ENCODE data around the gene PCK2.

GRCh38 chr14:24151404-24152080, 57.4 kb downstream of the PCK2 start:
- TF ChIP-seq MAFK (conservative IDR thresholded peaks at IDR 0.05 in 1 of 2, IDR thresholded peaks at IDR 0.05 in 1 of 2; ENCODE audit: low read length in 2 of 2) (no peak), POLR2A (IDR thresholded peaks at IDR 0.05; ENCODE audit: insufficient read depth in 1 of 2, low read depth in 2 of 2, low read length in 2 of 2) (no peak), STAG1 (CRISPR knock-in tag; IDR thresholded peaks at IDR 0.05) (no peak), NR1H2 (CRISPR knock-in tag; IDR thresholded peaks at IDR 0.05; ENCODE audit: borderline replicate concordance, low read depth) (no peak), ZNF382 (CRISPR knock-in tag; IDR thresholded peaks at IDR 0.05; ENCODE audit: borderline replicate concordance) (no peak), ZNF850 (CRISPR knock-in tag; conservative IDR thresholded peaks at IDR 0.05) (no peak)
- TF ChIP-seq, protein P1, sequence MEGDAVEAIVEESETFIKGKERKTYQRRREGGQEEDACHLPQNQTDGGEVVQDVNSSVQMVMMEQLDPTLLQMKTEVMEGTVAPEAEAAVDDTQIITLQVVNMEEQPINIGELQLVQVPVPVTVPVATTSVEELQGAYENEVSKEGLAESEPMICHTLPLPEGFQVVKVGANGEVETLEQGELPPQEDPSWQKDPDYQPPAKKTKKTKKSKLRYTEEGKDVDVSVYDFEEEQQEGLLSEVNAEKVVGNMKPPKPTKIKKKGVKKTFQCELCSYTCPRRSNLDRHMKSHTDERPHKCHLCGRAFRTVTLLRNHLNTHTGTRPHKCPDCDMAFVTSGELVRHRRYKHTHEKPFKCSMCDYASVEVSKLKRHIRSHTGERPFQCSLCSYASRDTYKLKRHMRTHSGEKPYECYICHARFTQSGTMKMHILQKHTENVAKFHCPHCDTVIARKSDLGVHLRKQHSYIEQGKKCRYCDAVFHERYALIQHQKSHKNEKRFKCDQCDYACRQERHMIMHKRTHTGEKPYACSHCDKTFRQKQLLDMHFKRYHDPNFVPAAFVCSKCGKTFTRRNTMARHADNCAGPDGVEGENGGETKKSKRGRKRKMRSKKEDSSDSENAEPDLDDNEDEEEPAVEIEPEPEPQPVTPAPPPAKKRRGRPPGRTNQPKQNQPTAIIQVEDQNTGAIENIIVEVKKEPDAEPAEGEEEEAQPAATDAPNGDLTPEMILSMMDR (CRISPR knock-in tag; IDR thresholded peaks at IDR 0.05) = no peak
- TF ChIP-seq, protein P2, sequence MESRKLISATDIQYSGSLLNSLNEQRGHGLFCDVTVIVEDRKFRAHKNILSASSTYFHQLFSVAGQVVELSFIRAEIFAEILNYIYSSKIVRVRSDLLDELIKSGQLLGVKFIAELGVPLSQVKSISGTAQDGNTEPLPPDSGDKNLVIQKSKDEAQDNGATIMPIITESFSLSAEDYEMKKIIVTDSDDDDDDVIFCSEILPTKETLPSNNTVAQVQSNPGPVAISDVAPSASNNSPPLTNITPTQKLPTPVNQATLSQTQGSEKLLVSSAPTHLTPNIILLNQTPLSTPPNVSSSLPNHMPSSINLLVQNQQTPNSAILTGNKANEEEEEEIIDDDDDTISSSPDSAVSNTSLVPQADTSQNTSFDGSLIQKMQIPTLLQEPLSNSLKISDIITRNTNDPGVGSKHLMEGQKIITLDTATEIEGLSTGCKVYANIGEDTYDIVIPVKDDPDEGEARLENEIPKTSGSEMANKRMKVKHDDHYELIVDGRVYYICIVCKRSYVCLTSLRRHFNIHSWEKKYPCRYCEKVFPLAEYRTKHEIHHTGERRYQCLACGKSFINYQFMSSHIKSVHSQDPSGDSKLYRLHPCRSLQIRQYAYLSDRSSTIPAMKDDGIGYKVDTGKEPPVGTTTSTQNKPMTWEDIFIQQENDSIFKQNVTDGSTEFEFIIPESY (CRISPR knock-in tag; IDR thresholded peaks at IDR 0.05) = no peak; the same call in 1 of the 2 replicates
- TF ChIP-seq, protein P3, sequence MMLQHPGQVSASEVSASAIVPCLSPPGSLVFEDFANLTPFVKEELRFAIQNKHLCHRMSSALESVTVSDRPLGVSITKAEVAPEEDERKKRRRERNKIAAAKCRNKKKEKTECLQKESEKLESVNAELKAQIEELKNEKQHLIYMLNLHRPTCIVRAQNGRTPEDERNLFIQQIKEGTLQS (CRISPR knock-in tag; IDR thresholded peaks at IDR 0.05) = no peak
